Aorta (tissue), 5 donors: ENCODE measurements around the gene THSD7B. TPM values are rescaled to one million over a fixed set of nuclear protein-coding genes. Genes with fewer than 3 reads are reported as not detected.

Experiments used
- ATAC-seq: fragments of 200-7000 bp; cut with Tn5 transposase; one replicate; pipeline ENCODE4 v1.9.1; 2022; ENCODE audit warnings: moderate library complexity; ENCODE audit not compliant: low FRiP score
- DNase-seq, 2 donors: peaks; one replicate each; pipeline ENCODE4 v3.0.0-alpha.2; 2020
- H3K27ac ChIP-seq, 2 donors: one replicate each; pipeline ENCODE4 v1.5.1; 2013; ENCODE audit warnings: low read length in 2 of 2, mild to moderate bottlenecking in 2 of 2, moderate library complexity in 2 of 2, control low read depth in 1 of 2, inconsistent platforms in 1 of 2, low read depth in 1 of 2
- H3K27me3 ChIP-seq, 2 donors: one replicate each; pipeline ENCODE4 v1.6.1; 2013; ENCODE audit warnings: control low read depth in 1 of 2, low read length in 1 of 2, mild to moderate bottlenecking in 1 of 2, moderate library complexity in 1 of 2; ENCODE audit not compliant: insufficient read depth in 2 of 2, control insufficient read depth in 1 of 2
- H3K36me3 ChIP-seq, 2 donors: one replicate each; pipeline ENCODE4 v1.6.1; 2013; ENCODE audit warnings: control low read depth in 1 of 2, low read length in 1 of 2, mild to moderate bottlenecking in 1 of 2; ENCODE audit not compliant: insufficient read depth in 2 of 2, control insufficient read depth in 1 of 2
- H3K4me1 ChIP-seq, 2 donors: one replicate each; pipeline ENCODE4 v1.6.1; 2013; ENCODE audit warnings: low read length in 2 of 2, control low read depth in 1 of 2, mild to moderate bottlenecking in 1 of 2, moderate library complexity in 1 of 2; ENCODE audit not compliant: insufficient read depth in 2 of 2, control insufficient read depth in 1 of 2
- H3K4me3 ChIP-seq, 2 donors: one replicate each; pipeline ENCODE4 v1.5.1; 2013; ENCODE audit warnings: low read length in 2 of 2, control low read depth in 1 of 2, mild to moderate bottlenecking in 1 of 2
- H3K9me3 ChIP-seq: one replicate; pipeline ENCODE4 v1.6.1; 2013; ENCODE audit warnings: mild to moderate bottlenecking, low read length; ENCODE audit not compliant: control insufficient read depth
- WGBS, 2 donors: extraction: QIAGEN DNeasy Blood & Tissue Kit; methylation state at CpG; one replicate each; pipeline ENCODE4 v1.1.7; 2013; 5-methylcytosine and 5-hydroxymethylcytosine counted together
- intact Hi-C, 2 donors: fragments of 100-400 bp; cut with DNase I; formaldehyde crosslinking; loops; one replicate each; pipeline versions ENCODE4 v1.14.2 to v1.15.0; 2022
- polyA plus RNA-seq, 2 donors: library from polyadenylated mRNA; stranded (reverse); fragments of 200-250 nt; gene quantifications; one replicate each; pipeline ENCODE4 v1.2.3, GENCODE V29; 2013
- total RNA-seq, 2 donors: library from RNA; stranded (reverse); fragmentation: NEBNext Ultra II Directional; extraction: Animal tissue kit (Norgen Biotek cat#: 25700); gene quantifications; one replicate each; pipeline ENCODE4 v1.2.1, GENCODE V29; 2021
- donor health status: healthy with polysubstance abuse.
- donor health status: Bipolar disorder and iron deficiency.
- donor health status: DM: no; HTN: no; CAD: no.
- donor health status: DM: no; HTN: no; CAD: no.
- donor health status: DM: yes; HTN: yes; CAD: no.

The THSD7B gene
- total and polyA plus RNA-seq, 4 donors, result 0.25 to 5.1 (median 1.8) TPM

DNA sequence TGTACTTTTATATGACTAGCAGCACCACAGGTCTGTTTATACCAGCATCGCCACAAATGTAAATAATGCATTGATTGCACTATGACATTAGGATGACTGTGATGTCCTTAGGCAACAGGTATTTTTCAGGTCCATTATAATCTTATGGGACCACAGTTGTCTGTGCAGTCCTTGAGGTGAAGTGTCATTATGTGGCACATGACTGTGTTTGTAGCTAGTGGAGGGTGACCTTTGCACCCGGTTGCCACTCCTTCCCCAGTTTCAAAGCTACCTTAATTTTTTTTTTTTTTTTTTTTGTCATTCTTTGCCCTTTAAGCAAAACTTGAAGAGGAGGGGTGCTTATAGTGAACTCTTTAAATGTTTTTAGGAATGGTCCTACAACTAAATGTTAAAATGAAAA, 386.4 kb downstream of the THSD7B start:
- Histone ChIP-seq H3K4me3 (no peak overlapping the region), H3K36me3 (no peaks in the 10 kb centered on the region), H3K27me3 (no peaks in the 10 kb centered on the region), H3K9me3 (peaks cover 1% of the 10 kb centered on the region), H3K4me1 (peaks cover 0 to 1% of the 10 kb centered on the region in 2 donors), H3K27ac (no peak overlapping the region)
- no peak for ATAC-seq
- 95 to 97% methylated on average over 2 of the region's 2 CpGs for WGBS, 2 donors
- DNase-seq, result no peak
- intact Hi-C loops, result no loop called here

DNA sequence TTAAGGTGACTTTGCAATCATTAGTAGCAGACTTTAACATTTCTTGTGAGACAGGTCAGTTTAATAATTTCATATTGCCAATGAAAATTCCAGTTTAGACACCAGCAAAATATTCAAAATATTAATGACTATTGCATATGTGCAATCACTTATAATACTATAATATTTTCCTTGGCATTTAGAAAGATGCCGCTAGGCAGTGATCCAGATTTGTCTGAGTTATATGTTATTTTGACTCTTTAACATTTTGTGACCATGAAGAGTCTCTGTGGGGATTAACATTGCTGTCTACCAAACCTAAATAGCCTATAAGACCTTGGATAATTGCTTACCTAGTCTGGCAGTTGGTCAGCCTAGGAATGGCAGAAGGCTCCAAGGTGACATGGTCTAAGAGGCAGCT, 389.6 kb downstream of the THSD7B start:
- H3K9me3 ChIP-seq, result no peaks in the 10 kb centered on the region
- H3K4me3 ChIP-seq, result no peak overlapping the region
- DNase-seq (no peak), ATAC-seq (no peak)
- intact Hi-C loops, result no loop called here
- peaks cover 0 to 1% of the 10 kb centered on the region in 2 donors for H3K4me1 ChIP-seq
- 41 to 55% methylated on average over 1 of the region's 1 CpG for WGBS, 2 donors
- H3K27ac ChIP-seq, result no peak overlapping the region
- no peaks in the 10 kb centered on the region for H3K27me3 ChIP-seq
- H3K36me3 ChIP-seq, result no peaks in the 10 kb centered on the region

DNA sequence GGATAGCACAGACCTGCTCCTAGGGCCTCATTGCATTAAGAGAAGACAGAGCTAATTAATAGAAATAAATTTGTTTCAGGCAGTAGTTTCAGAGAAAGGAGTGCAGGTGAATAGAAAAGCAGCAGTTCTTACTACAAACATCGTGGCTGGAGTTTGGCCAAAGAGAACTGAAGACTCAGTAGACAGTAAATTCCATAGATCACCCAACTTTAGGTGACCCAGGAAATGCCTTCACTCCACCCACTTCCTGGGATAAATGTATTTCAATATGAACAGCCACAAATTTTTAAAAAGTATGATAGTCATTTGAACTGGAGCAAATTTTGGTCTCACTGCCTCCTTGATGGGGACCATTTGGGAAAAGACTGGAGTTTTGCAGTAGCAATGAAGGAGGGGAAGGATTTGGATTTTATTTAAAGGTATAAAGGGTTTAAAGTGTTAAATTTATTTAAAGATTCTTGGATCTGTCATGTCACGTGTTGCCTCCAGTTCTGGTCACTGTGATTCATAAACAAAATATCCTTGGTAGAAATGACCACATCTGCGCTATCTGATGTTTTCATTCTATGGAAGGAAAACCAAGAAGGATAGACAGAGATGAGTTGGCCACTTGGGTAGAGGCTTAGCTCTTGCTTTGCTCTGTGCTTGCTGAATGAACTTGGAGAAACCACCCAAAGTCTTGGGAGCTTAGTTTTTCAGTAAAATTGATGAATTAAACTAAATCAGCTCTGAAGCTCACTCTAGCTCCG, 390.2 kb downstream of the THSD7B start:
- H3K36me3 ChIP-seq, result no peaks in the 10 kb centered on the region
- no peak overlapping the region for H3K4me3 ChIP-seq
- peaks cover 0 to 1% of the 10 kb centered on the region in 2 donors for H3K4me1 ChIP-seq
- ATAC-seq (no peak), DNase-seq (no peak)
- H3K27me3 ChIP-seq, result no peaks in the 10 kb centered on the region
- H3K27ac ChIP-seq, result no peak overlapping the region
- intact Hi-C loops, result no loop called here
- H3K9me3 ChIP-seq, result no peaks in the 10 kb centered on the region
- 59 to 60% methylated on average over 4 of the region's 4 CpGs for WGBS, 2 donors

DNA sequence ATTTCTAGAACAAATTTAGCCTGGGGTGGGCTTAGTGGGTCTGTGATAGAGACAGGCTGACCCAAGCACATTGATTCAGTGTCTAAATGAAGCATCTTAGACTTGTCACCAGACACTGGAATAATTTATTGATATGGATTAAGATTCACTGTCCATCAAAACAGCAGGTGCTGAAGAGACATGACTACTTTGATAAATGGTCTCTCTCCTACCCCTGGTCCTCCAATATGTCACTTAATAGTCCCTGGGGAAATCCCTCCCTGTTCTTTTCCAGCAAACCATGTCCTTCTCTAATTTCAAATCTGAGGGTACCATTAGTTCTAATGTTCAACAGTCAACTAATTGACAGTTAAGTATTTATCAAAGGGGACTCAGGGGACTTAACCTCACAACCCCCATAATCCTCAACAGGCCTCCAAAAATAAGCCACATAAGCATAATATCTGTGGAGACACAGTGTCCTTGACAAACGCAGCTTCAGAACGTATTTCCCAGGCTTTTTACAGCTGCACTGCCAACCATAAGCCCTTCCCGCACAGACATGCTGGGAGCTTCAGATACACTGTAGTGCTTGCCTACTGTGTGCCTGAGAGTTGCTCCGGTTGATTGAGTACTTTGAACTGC, 391.0 kb downstream of the THSD7B start:
- no peaks in the 10 kb centered on the region for H3K9me3 ChIP-seq
- no peak overlapping the region for H3K27ac ChIP-seq
- intact Hi-C loops, result no loop called here
- peaks cover 0 to 1% of the 10 kb centered on the region in 2 donors for H3K4me1 ChIP-seq
- H3K4me3 ChIP-seq, result no peak overlapping the region
- ATAC-seq (no peak), DNase-seq (no peak)
- H3K36me3 ChIP-seq, result no peaks in the 10 kb centered on the region
- WGBS, 2 donors, result 89 to 91% methylated on average over 4 of the region's 4 CpGs
- no peaks in the 10 kb centered on the region for H3K27me3 ChIP-seq

DNA sequence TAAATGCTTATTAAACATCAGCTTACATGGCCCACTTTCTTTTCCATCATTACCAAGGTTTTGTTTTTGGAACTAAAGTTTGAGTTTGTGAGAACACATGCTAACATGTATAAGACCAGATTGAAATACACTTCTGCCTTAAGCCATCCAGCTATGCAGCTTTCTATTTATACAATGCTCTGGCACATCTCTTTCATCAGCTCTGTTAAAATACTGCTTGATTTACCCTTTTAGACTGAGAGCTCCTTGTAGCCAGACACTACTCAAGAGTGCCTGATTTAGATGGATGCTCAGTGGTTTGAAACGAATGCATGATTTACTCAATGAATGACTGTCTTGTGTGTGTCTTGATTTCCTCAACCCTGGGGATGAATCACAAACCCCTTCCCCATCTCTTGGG, 392.5 kb downstream of the THSD7B start:
- Histone ChIP-seq H3K36me3 (no peaks in the 10 kb centered on the region), H3K9me3 (no peaks in the 10 kb centered on the region), H3K4me3 (no peak overlapping the region), H3K4me1 (peaks cover 0 to 1% of the 10 kb centered on the region in 2 donors), H3K27ac (no peak overlapping the region), H3K27me3 (no peaks in the 10 kb centered on the region)
- DNase-seq, result no peak
- intact Hi-C loops, result no loop called here
- no peak for ATAC-seq
- WGBS, 2 donors, result 76 to 83% methylated on average over 1 of the region's 1 CpG

DNA sequence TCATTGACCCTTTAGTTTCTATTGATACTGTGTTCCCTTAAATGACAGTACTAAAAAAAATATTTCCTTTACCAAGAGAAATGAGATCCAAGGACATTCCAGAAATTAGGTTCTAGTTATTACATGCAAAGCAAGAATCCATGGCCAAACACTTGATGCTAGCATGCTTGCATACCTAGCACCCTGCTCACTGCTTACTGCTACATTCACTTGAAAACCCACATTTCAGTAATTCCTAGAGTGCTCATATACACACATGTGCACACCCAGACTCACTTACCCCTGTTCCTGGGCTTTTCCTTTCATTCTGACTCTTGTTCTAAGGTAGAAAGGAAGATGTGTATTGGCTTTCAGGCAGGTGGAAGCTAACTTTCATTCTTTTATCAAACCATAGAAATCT, 395.9 kb downstream of the THSD7B start:
- no peaks in the 10 kb centered on the region for H3K9me3 ChIP-seq
- DNase-seq, result no peak
- no peak for ATAC-seq
- H3K4me3 ChIP-seq, result no peak overlapping the region
- H3K27ac ChIP-seq, result no peak overlapping the region
- no peaks in the 10 kb centered on the region for H3K36me3 ChIP-seq
- intact Hi-C loops, result no loop called here
- no peaks in the 10 kb centered on the region for H3K27me3 ChIP-seq
- H3K4me1 ChIP-seq, result no peaks in the 10 kb centered on the region

DNA sequence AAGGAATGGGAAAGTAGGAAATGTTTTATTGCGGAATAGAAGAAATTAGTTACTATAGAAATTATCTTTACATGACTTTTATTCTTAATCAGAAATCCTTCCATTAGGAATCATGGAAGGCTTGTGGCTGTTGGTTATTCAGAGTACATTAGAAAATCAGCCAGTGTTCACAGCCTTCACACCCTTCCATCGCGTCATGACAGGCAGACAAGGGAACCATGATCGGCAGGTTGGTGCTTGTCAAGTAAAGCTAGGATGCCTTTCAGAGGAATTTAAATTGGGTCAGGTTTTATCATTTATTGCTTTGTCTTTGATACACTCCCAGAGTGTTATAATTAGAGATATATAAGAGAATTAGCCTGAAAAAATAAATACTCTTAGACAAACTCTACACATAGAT, 400.6 kb downstream of the THSD7B start:
- WGBS, 2 donors, result 82 to 98% methylated on average over 4 of the region's 4 CpGs

DNA sequence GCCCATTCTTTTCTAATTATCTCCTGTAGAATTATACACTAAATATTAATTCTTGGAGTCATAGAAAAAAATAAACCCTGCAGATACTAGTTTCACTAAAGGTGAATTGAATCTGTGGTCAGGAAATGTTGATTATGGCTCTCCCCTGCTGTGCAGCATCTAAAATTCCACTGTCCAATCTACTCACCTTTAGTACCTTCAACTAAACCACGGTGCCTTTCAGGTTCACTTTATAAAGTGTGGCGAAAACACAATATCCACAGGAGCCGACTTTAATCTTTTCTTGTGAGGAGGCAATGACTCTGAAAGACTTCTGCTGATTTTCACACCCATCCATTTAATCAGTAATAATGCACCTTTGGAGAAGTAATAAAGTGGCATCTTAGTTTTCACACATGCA, 402.3 kb downstream of the THSD7B start:
- no peak for ATAC-seq
- H3K27me3 ChIP-seq, result no peaks in the 10 kb centered on the region
- peaks cover 0 to 5% of the 10 kb centered on the region in 2 donors for H3K36me3 ChIP-seq
- no peak overlapping the region for H3K27ac ChIP-seq
- 82 to 98% methylated on average over 3 of the region's 3 CpGs for WGBS, 2 donors
- no peak overlapping the region for H3K4me3 ChIP-seq
- H3K4me1 ChIP-seq, result no peaks in the 10 kb centered on the region
- DNase-seq, result no peak
- no peaks in the 10 kb centered on the region for H3K9me3 ChIP-seq
- intact Hi-C loops, result no loop called here

More for the DNA sequence above, 400.6 kb downstream of the THSD7B start:
- DNase-seq (no peak), ATAC-seq (no peak)
- Histone ChIP-seq H3K4me3 (no peak overlapping the region), H3K36me3 (no peaks in the 10 kb centered on the region), H3K4me1 (no peaks in the 10 kb centered on the region), H3K27ac (no peak overlapping the region), H3K27me3 (no peaks in the 10 kb centered on the region), H3K9me3 (no peaks in the 10 kb centered on the region)
- intact Hi-C loops, result no loop called here

DNA sequence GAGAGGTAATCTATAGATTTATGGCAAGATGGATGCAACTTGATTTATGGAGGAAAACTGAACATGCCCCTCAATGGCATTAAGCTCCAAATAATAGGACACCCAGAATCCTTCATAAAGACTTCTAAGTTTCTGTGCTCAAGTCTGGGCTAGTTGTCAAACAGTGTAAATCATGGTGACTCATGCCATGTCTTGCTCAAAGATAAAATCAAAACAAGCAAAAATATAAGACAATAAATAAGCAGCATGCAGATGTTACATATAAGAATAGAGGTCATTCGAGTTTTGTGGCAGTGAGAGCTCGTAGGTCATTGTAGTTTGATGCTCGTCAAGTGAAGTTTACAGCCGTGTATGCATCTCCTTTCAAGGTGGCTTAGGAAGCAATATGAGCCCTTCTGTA, 403.2 kb downstream of the THSD7B start:
- H3K9me3 ChIP-seq, result no peaks in the 10 kb centered on the region

More for the DNA sequence above, 403.2 kb downstream of the THSD7B start:
- no peak for ATAC-seq
- Histone ChIP-seq H3K27me3 (no peaks in the 10 kb centered on the region), H3K27ac (no peak overlapping the region), H3K4me3 (no peak overlapping the region), H3K36me3 (peaks cover 0 to 5% of the 10 kb centered on the region in 2 donors), H3K4me1 (no peaks in the 10 kb centered on the region)
- intact Hi-C loops, result no loop called here
- WGBS, 2 donors, result 86 to 90% methylated on average over 4 of the region's 4 CpGs
- no peak for DNase-seq
